WTC11 (cell line): ENCODE results near the gene PDK4.

Experiments
- CREB1 ChIP-seq: sonication (generic); formaldehyde crosslinking; IDR thresholded peaks from 2 replicates; pipeline ENCODE4 v1.8.0; 2023; ENCODE audit warnings: mild to moderate bottlenecking, missing genetic modification reagents
- CTCF ChIP-seq: fragments of 200-600 bp; IDR thresholded peaks from 2 replicates; pipeline ENCODE4 v1.8.0; 2022; ENCODE audit warnings: antibody characterized with exemption
- E2F4 ChIP-seq: sonication (generic); formaldehyde crosslinking; IDR thresholded peaks from 2 replicates; pipeline ENCODE4 v1.8.1; 2022; ENCODE audit warnings: low read depth, mild to moderate bottlenecking, moderate library complexity, missing genetic modification reagents, borderline replicate concordance
- NFE2L1 ChIP-seq: sonication (generic); formaldehyde crosslinking; IDR thresholded peaks from 2 replicates; pipeline ENCODE4 v1.8.1; 2023; ENCODE audit warnings: missing genetic modification reagents
- NR1H2 ChIP-seq: sonication (generic); formaldehyde crosslinking; IDR thresholded peaks from 2 replicates; pipeline ENCODE4 v1.9.0; 2021; ENCODE audit warnings: mild to moderate bottlenecking, moderate library complexity, missing genetic modification reagents
- OVOL2 ChIP-seq: fragments of 250-450 bp; sonication (Bioruptor Pico); IDR thresholded peaks from 2 replicates; pipeline ENCODE4 v1.9.0; 2021; ENCODE audit warnings: mild to moderate bottlenecking, borderline replicate concordance
- ZNF396 ChIP-seq: fragments of 250-450 bp; sonication (Bioruptor Pico); IDR thresholded peaks from 2 replicates; pipeline ENCODE4 v1.8.0; 2021; ENCODE audit warnings: mild to moderate bottlenecking, moderate library complexity, borderline replicate concordance
- TF ChIP-seq, protein P1 (sequence below): sonication (generic); formaldehyde crosslinking; IDR thresholded peaks from 2 replicates; pipeline ENCODE4 v1.8.0; 2022; ENCODE audit warnings: mild to moderate bottlenecking, missing genetic modification reagents

DNA sequence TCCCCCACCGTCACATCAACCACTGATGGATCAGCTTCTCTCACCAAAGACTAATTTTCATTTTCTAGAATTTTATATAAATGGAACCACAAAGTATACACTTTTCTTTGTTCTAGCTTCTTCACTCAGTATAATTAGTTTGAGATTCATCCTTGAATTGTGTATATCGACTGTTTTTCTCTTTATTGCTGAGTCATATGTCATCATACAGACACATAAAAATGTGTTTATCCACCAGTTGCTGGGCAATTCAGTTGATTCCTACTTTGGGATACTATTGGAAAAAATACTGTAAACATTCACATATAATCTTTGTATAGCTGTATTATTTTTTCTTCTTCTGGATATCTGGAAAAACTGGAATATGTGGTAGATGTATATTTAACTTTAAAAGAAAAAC is 26.6 kb downstream of the PDK4 start:
- TF ChIP-seq, protein P1, sequence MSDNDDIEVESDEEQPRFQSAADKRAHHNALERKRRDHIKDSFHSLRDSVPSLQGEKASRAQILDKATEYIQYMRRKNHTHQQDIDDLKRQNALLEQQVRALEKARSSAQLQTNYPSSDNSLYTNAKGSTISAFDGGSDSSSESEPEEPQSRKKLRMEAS (CRISPR knock-in tag) = no peak
- no peak for TF ChIP-seq CTCF
- no peak for TF ChIP-seq ZNF396 (CRISPR knock-in tag)
- TF ChIP-seq E2F4 (CRISPR knock-in tag) = no peak
- TF ChIP-seq NR1H2 = no peak
- no peak for TF ChIP-seq CREB1 (CRISPR knock-in tag)
- no peak for TF ChIP-seq OVOL2 (CRISPR knock-in tag)
- no peak for TF ChIP-seq NFE2L1 (CRISPR knock-in tag)
